ACC112 (cell line): Measurements from ENCODE around the gene LILRB1.
"Not testable (repeated sequence)": the region's sequence is repeated elsewhere in the genome, so short reads cannot be mapped to it uniquely, and the experiment has no call there.

Experiments
- H2AFZ ChIP-seq: fragments of 200-600 bp; sonication (generic); one replicate; pipeline ENCODE4 v1.6.0; 2017; ENCODE audit warnings: antibody characterized with exemption, low read length; ENCODE audit not compliant: unreplicated experiment
- H3K27ac ChIP-seq: fragments of 200-600 bp; sonication (generic); 2 replicates; pipeline ENCODE4 v1.5.1; 2014; ENCODE audit warnings: low read depth, mild to moderate bottlenecking, antibody characterized with exemption, low read length, moderate library complexity
- H3K27me3 ChIP-seq: fragments of 200-600 bp; sonication (generic); 2 replicates; pipeline ENCODE4 v1.6.1; 2014; ENCODE audit warnings: mild to moderate bottlenecking, antibody characterized with exemption, low read length, moderate library complexity, mixed read lengths; ENCODE audit not compliant: insufficient read depth
- H3K36me3 ChIP-seq: fragments of 200-600 bp; sonication (generic); 2 replicates; pipeline ENCODE4 v1.6.1; 2016; ENCODE audit warnings: mild to moderate bottlenecking, antibody characterized with exemption, low read length, moderate library complexity, mixed read lengths; ENCODE audit not compliant: insufficient read depth
- H3K4me1 ChIP-seq: fragments of 200-600 bp; sonication (generic); one replicate; pipeline ENCODE4 v1.6.1; 2016; ENCODE audit warnings: low read length, mixed read lengths; ENCODE audit not compliant: insufficient read depth, unreplicated experiment, control insufficient read depth
- H3K4me3 ChIP-seq: fragments of 200-600 bp; sonication (generic); 2 replicates; pipeline ENCODE4 v1.5.1; 2014; ENCODE audit warnings: mild to moderate bottlenecking, low read depth, low read length
- H3K79me2 ChIP-seq: fragments of 200-600 bp; sonication (generic); one replicate; pipeline ENCODE4 v1.6.0; 2016; ENCODE audit warnings: low read length; ENCODE audit not compliant: control insufficient read depth, unreplicated experiment, insufficient read depth

LILRB1 gene

DNA sequence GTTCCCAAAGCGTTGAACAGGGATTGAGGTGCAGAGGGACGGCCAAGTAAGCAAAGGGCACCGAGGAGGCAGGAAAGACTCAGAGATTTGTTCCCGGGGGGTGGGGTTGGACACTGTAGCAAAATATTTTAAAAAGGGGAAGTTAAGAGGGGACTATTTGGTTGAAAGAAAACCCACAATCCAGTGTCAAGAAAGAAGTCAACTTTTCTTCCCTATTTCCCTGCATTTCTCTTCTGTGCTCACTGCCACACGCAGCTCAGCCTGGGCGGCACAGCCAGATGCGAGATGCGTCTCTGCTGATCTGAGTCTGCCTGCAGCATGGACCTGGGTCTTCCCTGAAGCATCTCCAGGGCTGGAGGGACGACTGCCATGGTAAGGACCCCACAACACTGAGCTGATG, at the start of gene LILRB1:
Gene LILRB1, plus strand, starts transcription at position 223 of the 400 bp plus-strand sequence. CDS start 590 bp downstream, outside the sequence.
- not testable (repeated sequence) for H3K4me1 ChIP-seq, H3K27ac ChIP-seq, H3K4me3 ChIP-seq, H3K79me2 ChIP-seq, H3K36me3 ChIP-seq, H3K27me3 ChIP-seq, H2AFZ ChIP-seq

DNA sequence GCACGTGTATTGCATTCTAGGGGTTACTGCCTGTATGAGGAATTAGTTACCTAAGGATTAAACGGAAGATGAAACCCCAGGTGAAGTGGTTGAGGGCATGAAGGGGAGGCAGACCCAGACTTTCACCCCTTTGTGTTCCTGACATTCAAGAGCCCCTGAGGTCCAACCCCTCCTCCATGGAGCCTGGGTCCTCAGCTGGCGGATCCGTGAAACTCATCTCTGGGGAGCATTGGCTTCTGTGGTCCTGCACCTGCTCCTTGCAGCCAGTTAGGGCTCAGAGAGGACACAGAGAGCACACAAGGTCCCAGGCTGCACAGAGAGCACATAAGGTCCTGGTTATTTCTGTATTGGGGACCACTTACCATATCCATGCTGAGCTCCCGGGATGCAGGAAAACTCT, 43.9 kb upstream of the LILRB1 start:
- Histone ChIP-seq H3K36me3 (no peaks in the 10 kb centered on the region), H3K27me3 (no peaks in the 10 kb centered on the region), H3K4me1 (no peaks in the 10 kb centered on the region), H2AFZ (no peak overlapping the region), H3K27ac (no peak overlapping the region), H3K4me3 (no peak overlapping the region), H3K79me2 (no peaks in the 10 kb centered on the region)

DNA sequence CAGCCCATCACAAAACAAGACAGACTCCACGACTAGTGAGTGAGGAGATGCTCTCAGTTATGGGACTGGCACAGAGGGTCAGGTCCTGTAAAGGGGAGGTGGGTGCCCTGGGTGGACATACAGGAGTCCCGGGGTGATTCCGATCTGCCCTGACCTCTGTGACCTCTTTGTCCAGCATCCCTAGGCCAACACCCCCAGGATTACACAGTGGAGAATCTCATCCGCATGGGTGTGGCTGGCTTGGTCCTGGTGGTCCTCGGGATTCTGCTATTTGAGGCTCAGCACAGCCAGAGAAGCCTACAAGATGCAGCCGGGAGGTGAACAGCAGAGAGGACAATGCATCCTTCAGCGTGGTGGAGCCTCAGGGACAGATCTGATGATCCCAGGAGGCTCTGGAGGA, 43.3 kb upstream of the LILRB1 start:
- no peaks in the 10 kb centered on the region for H3K36me3 ChIP-seq

DNA sequence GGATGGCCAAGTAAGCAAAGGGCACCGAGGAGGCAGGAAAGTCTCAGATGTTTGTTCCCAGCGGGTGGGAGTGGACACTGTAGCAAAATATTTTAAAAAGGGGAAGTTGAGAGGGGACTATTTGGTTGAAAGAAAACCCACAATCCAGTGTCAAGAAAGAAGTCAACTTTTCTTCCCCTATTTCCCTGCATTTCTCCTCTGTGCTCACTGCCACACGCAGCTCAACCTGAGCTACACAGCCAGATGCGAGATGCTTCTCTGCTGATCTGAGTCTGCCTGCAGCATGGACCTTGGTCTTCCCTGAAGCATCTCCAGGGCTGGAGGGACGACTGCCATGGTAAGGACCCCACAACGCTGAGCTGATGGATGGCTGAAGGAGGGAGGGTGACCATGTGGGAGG, 36.8 kb upstream of the LILRB1 start, which contains the start of gene LILRA1:
Gene LILRA1, plus strand, starts transcription at position 188 of the 400 bp plus-strand sequence. CDS start 613 bp downstream, outside the sequence.
- H3K27me3 ChIP-seq, H3K4me3 ChIP-seq, H2AFZ ChIP-seq, H3K36me3 ChIP-seq, H3K79me2 ChIP-seq, H3K27ac ChIP-seq, H3K4me1 ChIP-seq: not testable (repeated sequence)

More for the DNA sequence above, 43.3 kb upstream of the LILRB1 start:
- no peaks in the 10 kb centered on the region for H3K79me2 ChIP-seq
- no peak overlapping the region for H3K27ac ChIP-seq
- no peak overlapping the region for H3K4me3 ChIP-seq
- no peak overlapping the region for H2AFZ ChIP-seq
- no peaks in the 10 kb centered on the region for H3K4me1 ChIP-seq
- H3K27me3 ChIP-seq = no peaks in the 10 kb centered on the region

DNA sequence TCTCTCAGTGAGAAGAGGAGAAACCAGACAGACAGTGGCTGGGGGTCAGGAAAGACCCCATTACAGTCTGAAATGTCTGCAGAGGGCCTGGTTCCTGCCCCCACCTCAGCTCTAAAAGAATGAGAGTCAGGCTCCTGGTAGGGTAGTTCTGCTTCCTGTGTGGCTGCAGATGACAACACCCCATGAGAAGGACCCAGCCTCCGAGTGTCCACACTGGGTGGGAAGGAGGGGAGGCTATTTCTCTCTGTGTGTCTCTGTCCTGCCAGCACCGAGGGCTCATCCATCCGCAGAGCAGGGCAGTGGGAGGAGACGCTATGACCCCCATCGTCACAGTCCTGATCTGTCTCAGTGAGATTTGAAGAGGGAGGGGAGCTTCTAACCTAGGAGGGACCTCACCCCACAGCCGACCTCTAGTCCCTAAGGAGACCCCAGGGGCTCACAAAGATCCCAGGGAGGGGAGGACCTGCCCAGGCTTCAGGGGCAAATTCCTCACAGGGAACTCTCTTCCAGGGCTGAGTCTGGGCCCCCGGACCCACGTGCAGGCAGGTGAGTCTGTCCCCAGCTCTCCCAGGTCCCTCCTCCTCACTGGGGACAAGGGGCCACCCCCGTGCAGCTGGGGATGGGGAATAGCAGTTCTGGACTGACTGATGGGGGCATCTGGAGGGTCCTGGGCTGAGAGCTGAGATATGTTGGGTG, 36.2 kb upstream of the LILRB1 start:
- not testable (repeated sequence) for H3K4me3 ChIP-seq, H3K36me3 ChIP-seq, H2AFZ ChIP-seq, H3K79me2 ChIP-seq, H3K27ac ChIP-seq, H3K27me3 ChIP-seq, H3K4me1 ChIP-seq

DNA sequence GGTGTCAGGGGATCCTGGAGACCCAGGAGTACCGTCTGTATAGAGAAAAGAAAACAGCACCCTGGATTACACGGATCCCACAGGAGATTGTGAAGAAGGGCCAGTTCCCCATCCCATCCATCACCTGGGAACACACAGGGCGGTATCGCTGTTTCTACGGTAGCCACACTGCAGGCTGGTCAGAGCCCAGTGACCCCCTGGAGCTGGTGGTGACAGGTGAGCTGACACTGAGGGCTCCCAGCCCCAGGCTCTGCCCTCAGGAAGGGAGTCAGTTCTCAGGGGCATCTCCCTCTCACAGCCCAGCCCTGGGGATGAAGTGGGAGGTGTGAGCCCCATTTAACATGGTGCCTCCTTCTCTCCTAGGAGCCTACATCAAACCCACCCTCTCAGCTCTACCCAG, 35.5 kb upstream of the LILRB1 start:
- Histone ChIP-seq H3K27me3 (no peaks in the 10 kb centered on the region), H2AFZ (no peak overlapping the region), H3K4me1 (no peaks in the 10 kb centered on the region), H3K27ac (no peak overlapping the region), H3K36me3 (no peaks in the 10 kb centered on the region), H3K79me2 (no peaks in the 10 kb centered on the region), H3K4me3 (no peak overlapping the region)

DNA sequence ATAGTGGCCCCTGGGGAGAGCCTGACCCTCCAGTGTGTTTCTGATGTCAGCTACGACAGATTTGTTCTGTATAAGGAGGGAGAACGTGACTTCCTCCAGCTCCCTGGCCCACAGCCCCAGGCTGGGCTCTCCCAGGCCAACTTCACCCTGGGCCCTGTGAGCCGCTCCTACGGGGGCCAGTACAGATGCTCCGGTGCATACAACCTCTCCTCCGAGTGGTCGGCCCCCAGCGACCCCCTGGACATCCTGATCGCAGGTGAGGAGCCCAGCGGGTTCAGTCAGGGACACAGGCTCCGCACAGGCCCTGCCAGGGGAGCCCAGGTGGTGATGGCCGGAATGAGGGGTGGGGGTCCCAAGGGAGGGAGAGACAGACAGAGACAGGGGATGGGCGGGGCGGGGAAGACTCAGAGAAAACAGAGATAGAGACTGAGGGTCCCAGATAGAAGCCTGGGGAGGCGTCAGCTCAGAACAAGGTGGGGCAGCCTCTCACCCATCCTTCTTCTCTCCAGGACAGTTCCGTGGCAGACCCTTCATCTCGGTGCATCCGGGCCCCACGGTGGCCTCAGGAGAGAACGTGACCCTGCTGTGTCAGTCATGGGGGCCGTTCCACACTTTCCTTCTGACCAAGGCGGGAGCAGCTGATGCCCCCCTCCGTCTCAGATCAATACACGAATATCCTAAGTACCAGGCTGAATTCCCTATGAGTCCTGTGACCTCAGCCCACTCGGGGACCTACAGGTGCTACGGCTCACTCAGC, 34.4 kb upstream of the LILRB1 start:
- not testable (repeated sequence) for H2AFZ ChIP-seq, H3K27ac ChIP-seq, H3K4me1 ChIP-seq, H3K4me3 ChIP-seq, H3K79me2 ChIP-seq, H3K36me3 ChIP-seq, H3K27me3 ChIP-seq

DNA sequence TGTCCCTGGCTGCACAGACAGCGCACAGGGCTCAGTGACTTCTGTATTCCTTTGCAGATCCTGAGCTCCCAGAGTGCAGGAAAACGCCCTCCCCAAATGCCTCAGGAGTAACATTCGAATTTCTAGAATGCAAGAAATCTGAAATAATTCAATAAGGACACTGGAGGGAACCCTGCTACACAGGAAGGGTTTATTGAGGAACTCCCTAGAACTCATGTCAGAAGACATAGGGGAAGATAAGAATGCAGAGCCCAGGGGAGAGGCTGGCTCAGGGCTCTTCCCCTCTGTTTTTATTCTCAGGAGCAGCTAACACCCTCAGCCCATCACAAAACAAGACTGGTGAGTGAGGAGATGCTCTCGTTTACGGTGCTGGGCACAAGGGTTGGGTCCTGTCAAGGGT, 30.1 kb upstream of the LILRB1 start:
- no peaks in the 10 kb centered on the region for H3K36me3 ChIP-seq
- H3K79me2 ChIP-seq = no peaks in the 10 kb centered on the region
- no peaks in the 10 kb centered on the region for H3K27me3 ChIP-seq
- no peak overlapping the region for H2AFZ ChIP-seq
- no peak overlapping the region for H3K4me3 ChIP-seq
- H3K27ac ChIP-seq = no peak overlapping the region
- no peaks in the 10 kb centered on the region for H3K4me1 ChIP-seq

DNA sequence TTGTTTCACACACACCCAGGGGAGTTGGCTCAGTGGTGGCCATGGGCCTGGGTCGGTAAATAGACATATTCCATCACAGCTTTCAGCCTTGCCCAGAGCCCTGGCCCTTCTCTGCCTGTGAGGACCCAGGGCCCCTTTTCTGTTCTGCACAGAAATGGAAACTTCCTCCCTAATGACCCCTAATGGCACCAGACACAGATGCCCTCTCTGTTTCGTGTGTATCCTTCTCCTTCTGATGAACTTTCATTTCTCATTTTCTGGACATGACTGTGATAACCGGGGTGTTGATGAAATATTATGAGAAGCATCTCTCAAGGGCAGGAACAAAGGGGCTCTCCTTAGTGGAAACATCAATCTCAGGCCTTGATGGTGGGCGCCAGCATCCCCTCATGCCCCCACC, 24.1 kb upstream of the LILRB1 start:
- no peak overlapping the region for H2AFZ ChIP-seq
- H3K27me3 ChIP-seq = no peaks in the 10 kb centered on the region
- no peaks in the 10 kb centered on the region for H3K79me2 ChIP-seq
- H3K4me1 ChIP-seq = no peaks in the 10 kb centered on the region
- H3K4me3 ChIP-seq = no peak overlapping the region
- no peaks in the 10 kb centered on the region for H3K36me3 ChIP-seq
- H3K27ac ChIP-seq = no peak overlapping the region

DNA sequence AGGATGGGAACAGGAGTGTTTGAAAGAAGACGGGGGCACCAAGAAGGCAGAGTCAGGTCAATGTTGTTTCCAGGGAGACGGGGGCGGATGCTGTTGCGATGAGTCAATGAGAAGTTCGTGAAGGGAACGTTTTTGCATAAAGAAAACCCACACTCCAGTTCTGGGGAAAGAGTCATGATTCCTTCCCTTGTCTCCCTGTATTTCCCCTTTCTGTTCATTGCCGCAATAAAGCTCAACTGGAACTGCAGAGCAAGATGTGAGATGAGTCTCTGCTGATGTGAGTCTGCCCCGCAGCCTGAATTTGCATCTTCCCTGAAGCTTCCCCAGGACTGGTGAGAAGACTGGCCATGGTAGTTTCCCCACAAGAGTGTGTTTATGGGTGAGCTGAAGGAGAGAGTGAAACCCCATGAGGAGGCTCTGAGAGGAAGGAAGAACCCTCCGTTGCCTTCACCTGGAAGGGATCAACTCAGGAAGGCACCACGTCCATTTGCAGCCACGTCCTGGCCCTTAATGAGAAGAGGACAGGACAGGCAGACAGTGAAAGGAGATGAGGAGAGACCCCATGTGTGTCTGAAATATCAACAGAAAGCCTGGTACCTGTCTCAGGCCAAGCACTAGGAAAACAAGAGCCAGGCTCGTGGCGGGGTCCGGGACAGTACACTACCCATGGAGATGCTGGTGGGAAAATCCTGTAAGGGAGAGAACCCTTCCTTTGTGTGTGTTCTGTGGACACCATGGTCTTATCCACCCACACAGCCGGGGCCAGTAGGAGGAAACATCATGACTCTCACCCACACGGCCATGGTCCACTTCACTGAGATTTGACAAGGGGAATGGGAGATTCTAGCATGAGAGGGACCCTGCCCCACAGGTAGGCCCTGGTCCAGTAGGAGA, 23.1 kb upstream of the LILRB1 start:
- no peaks in the 10 kb centered on the region for H3K79me2 ChIP-seq
- H3K36me3 ChIP-seq = no peaks in the 10 kb centered on the region
- H3K27ac ChIP-seq = no peak overlapping the region
- no peak overlapping the region for H3K4me3 ChIP-seq
- no peaks in the 10 kb centered on the region for H3K27me3 ChIP-seq
- no peak overlapping the region for H2AFZ ChIP-seq
- H3K4me1 ChIP-seq = no peaks in the 10 kb centered on the region
